IPS-15b (cell line): ENCODE results near the gene USB1.
A peak's percentile ranks its signal among the peaks of the same experiment; 100 is the strongest.
"Not testable (repeated sequence)": the region's sequence is repeated elsewhere in the genome, so short reads cannot be mapped to it uniquely, and the experiment has no call there.

ENCODE experiments used
- H3K27me3 ChIP-seq: one replicate; pipeline ENCODE4 v1.6.1; 2013; ENCODE audit warnings: low read length; ENCODE audit not compliant: control insufficient read depth, insufficient read depth
- H3K36me3 ChIP-seq: one replicate; pipeline ENCODE4 v1.6.1; 2013; ENCODE audit warnings: low read length; ENCODE audit not compliant: control insufficient read depth, insufficient read depth
- H3K4me1 ChIP-seq: one replicate; pipeline ENCODE4 v1.6.1; 2013; ENCODE audit warnings: mild to moderate bottlenecking, low read length; ENCODE audit not compliant: control insufficient read depth, insufficient read depth
- H3K4me3 ChIP-seq: one replicate; pipeline ENCODE4 v1.5.1; 2013; ENCODE audit warnings: low read depth, low read length
- H3K9ac ChIP-seq: one replicate; pipeline ENCODE4 v1.6.1; 2013; ENCODE audit warnings: low read depth, mild to moderate bottlenecking, low read length
- H3K9me3 ChIP-seq: one replicate; pipeline ENCODE4 v1.6.1; 2013; ENCODE audit warnings: mild to moderate bottlenecking, low read length; ENCODE audit not compliant: control insufficient read depth, insufficient read depth

The USB1 gene

GRCh38 chr16:57998486-57998885, 2.7 kb upstream of the USB1 start:
- Histone ChIP-seq H3K9ac (no peak overlapping the region), H3K27me3 (no peaks in the 10 kb centered on the region), H3K9me3 (no peaks in the 10 kb centered on the region), H3K4me3 (no peak overlapping the region), H3K36me3 (peaks cover 24% of the 10 kb centered on the region), H3K4me1 (no peaks in the 10 kb centered on the region)

- Histone ChIP-seq H3K4me3 (no peak overlapping the region), H3K9ac (no peak overlapping the region), H3K4me1 (no peaks in the 10 kb centered on the region), H3K9me3 (no peaks in the 10 kb centered on the region), H3K36me3 (peaks cover 24% of the 10 kb centered on the region), H3K27me3 (no peaks in the 10 kb centered on the region)
Measured at GRCh38 chr16:57998992-57999365, 2.2 kb upstream of the USB1 start.

- Histone ChIP-seq H3K27me3 (no peaks in the 10 kb centered on the region), H3K4me3 (peak overlapping the region; percentile 53), H3K9me3 (no peaks in the 10 kb centered on the region), H3K4me1 (no peaks in the 10 kb centered on the region), H3K9ac (no peak overlapping the region), H3K36me3 (peaks cover 25% of the 10 kb centered on the region)
Measured at GRCh38 chr16:57999366-57999970, 1.7 kb upstream of the USB1 start.

- peak within 1 kb of the TSS; percentile 80 for H3K4me3 ChIP-seq
- H3K36me3 ChIP-seq, result peaks cover 28% of the 10 kb centered on the region
- no peaks in the 10 kb centered on the region for H3K9me3 ChIP-seq
- H3K9ac ChIP-seq, result peak within 1 kb of the TSS; percentile 54
- H3K27me3 ChIP-seq, result no peaks in the 10 kb centered on the region
- no peaks in the 10 kb centered on the region for H3K4me1 ChIP-seq
Measured at GRCh38 chr16:57999971-58000705, 1.1 kb upstream of the USB1 start, which contains the start of gene ZNF319. ZNF319 (minus strand) TSS chr16:58000672; CDS start chr16:57998265, 2,407 bp downstream.

- Histone ChIP-seq H3K9me3 (no peaks in the 10 kb centered on the region), H3K9ac (no peak overlapping the region), H3K4me3 (peak overlapping the region; percentile 80), H3K36me3 (peaks cover 19% of the 10 kb centered on the region), H3K27me3 (no peaks in the 10 kb centered on the region), H3K4me1 (no peaks in the 10 kb centered on the region)
Measured at GRCh38 chr16:58001781-58002415, 691 bp downstream of the USB1 start.

- peaks cover 14% of the 10 kb centered on the region for H3K36me3 ChIP-seq
- H3K4me3 ChIP-seq, result peak overlapping the region; percentile 80
- no peaks in the 10 kb centered on the region for H3K4me1 ChIP-seq
- no peaks in the 10 kb centered on the region for H3K9me3 ChIP-seq
- H3K27me3 ChIP-seq, result no peaks in the 10 kb centered on the region
- H3K9ac ChIP-seq, result no peak overlapping the region
Measured at GRCh38 chr16:58002416-58002800, 1.2 kb downstream of the USB1 start.

GRCh38 chr16:58002936-58003335, 1.7 kb downstream of the USB1 start:
- Histone ChIP-seq H3K4me1 (no peaks in the 10 kb centered on the region), H3K36me3 (peaks cover 9% of the 10 kb centered on the region), H3K9me3 (no peaks in the 10 kb centered on the region), H3K4me3 (no peak overlapping the region), H3K9ac (no peak overlapping the region), H3K27me3 (no peaks in the 10 kb centered on the region)

- H3K9me3 ChIP-seq, H3K4me1 ChIP-seq, H3K4me3 ChIP-seq, H3K27me3 ChIP-seq, H3K36me3 ChIP-seq, H3K9ac ChIP-seq: not testable (repeated sequence)
Measured at GRCh38 chr16:58004736-58005135, 3.5 kb downstream of the USB1 start.

GRCh38 chr16:58009856-58010416, 8.7 kb downstream of the USB1 start:
- Histone ChIP-seq H3K9me3 (no peaks in the 10 kb centered on the region), H3K4me3 (no peak overlapping the region), H3K4me1 (no peaks in the 10 kb centered on the region), H3K27me3 (no peaks in the 10 kb centered on the region), H3K36me3 (peaks cover 7% of the 10 kb centered on the region), H3K9ac (no peak overlapping the region)

- Histone ChIP-seq H3K9ac (no peak overlapping the region), H3K36me3 (peaks cover 7% of the 10 kb centered on the region), H3K27me3 (no peaks in the 10 kb centered on the region), H3K4me3 (no peak overlapping the region), H3K9me3 (no peaks in the 10 kb centered on the region), H3K4me1 (no peaks in the 10 kb centered on the region)
Measured at GRCh38 chr16:58010886-58011285, 9.7 kb downstream of the USB1 start.

- H3K9ac ChIP-seq, result no peak overlapping the region
- no peak overlapping the region for H3K4me3 ChIP-seq
- H3K9me3 ChIP-seq, result no peaks in the 10 kb centered on the region
- no peaks in the 10 kb centered on the region for H3K4me1 ChIP-seq
- no peaks in the 10 kb centered on the region for H3K27me3 ChIP-seq
- H3K36me3 ChIP-seq, result peaks cover 7% of the 10 kb centered on the region
Measured at GRCh38 chr16:58011652-58012051, 10.4 kb downstream of the USB1 start.

- no peaks in the 10 kb centered on the region for H3K27me3 ChIP-seq
- no peaks in the 10 kb centered on the region for H3K4me1 ChIP-seq
- H3K36me3 ChIP-seq, result peaks cover 7% of the 10 kb centered on the region
Measured at GRCh38 chr16:58012481-58012880, 11.3 kb downstream of the USB1 start.

More at GRCh38 chr16:58012481-58012880, 11.3 kb downstream of the USB1 start:
- Histone ChIP-seq H3K9ac (no peak overlapping the region), H3K4me3 (no peak overlapping the region), H3K9me3 (no peaks in the 10 kb centered on the region)
